Fibroblast of skin of left biceps (primary cell): ENCODE measurements around the gene LY86.
A peak's percentile ranks its signal among the peaks of the same experiment; 100 is the strongest.
"Not testable (repeated sequence)": the region's sequence is repeated elsewhere in the genome, so short reads cannot be mapped to it uniquely, and the experiment has no call there.

ENCODE experiments used
- DNase-seq, 2 experiments: peaks; one replicate each; pipeline ENCODE4 v3.0.0-alpha.2; 2013; ENCODE audit warnings: low read depth in 2 of 2

Gene LY86

GRCh38 chr6:6654599-6655575, 66.4 kb downstream of the LY86 start:
- DNase-seq, result peak; percentile 2 to 10

GRCh38 chr6:6655805-6656251, 67.3 kb downstream of the LY86 start:
- DNase-seq, result no peak

GRCh38 chr6:6656287-6656686, 67.8 kb downstream of the LY86 start:
- DNase-seq, result no peak

- no peak for DNase-seq
These were observed 68.7 kb downstream of the LY86 start for GRCh38 chr6:6657085-6657819.

- DNase-seq, result no peak
These were observed 69.3 kb downstream of the LY86 start for GRCh38 chr6:6657820-6658217.

GRCh38 chr6:6659600-6660327, 71.2 kb downstream of the LY86 start:
- DNase-seq, result no peak

- DNase-seq, result no peak
These were observed 72.0 kb downstream of the LY86 start for GRCh38 chr6:6660339-6661045.

GRCh38 chr6:6661191-6661590, 72.7 kb downstream of the LY86 start:
- DNase-seq, result no peak

GRCh38 chr6:6661684-6662083, 73.2 kb downstream of the LY86 start:
- DNase-seq, result no peak

GRCh38 chr6:6663421-6664135, 75.1 kb downstream of the LY86 start:
- DNase-seq, result no peak

- no peak for DNase-seq
These were observed 77.2 kb downstream of the LY86 start for GRCh38 chr6:6665555-6666243.

- DNase-seq, result not testable (repeated sequence)
These were observed 81.6 kb downstream of the LY86 start for GRCh38 chr6:6670150-6670549.

- no peak for DNase-seq
These were observed 86.4 kb downstream of the LY86 start for GRCh38 chr6:6674872-6675271.

GRCh38 chr6:6676910-6677441, 88.5 kb downstream of the LY86 start:
- peak in 1 of 2 experiments; percentile 45 for DNase-seq

- no peak for DNase-seq
These were observed 89.7 kb downstream of the LY86 start for GRCh38 chr6:6678185-6678671.

- DNase-seq, result no peak
These were observed 90.3 kb downstream of the LY86 start for GRCh38 chr6:6678811-6679210.

GRCh38 chr6:6679633-6680032, 91.1 kb downstream of the LY86 start:
- DNase-seq, result no peak

GRCh38 chr6:6680526-6680925, 92.0 kb downstream of the LY86 start:
- peak; percentile 74 to 77 for DNase-seq

- DNase-seq, result no peak
These were observed 92.7 kb downstream of the LY86 start for GRCh38 chr6:6681075-6681849.
